Embryonic facial prominence (tissue), 1 donor: ENCODE data around the gene RNLS.

Experiments used
- DNase-seq: peaks from one replicate; pipeline ENCODE4 v3.0.0-alpha.2; 2016; ENCODE audit errors: extremely low spot score

The RNLS gene

DNA sequence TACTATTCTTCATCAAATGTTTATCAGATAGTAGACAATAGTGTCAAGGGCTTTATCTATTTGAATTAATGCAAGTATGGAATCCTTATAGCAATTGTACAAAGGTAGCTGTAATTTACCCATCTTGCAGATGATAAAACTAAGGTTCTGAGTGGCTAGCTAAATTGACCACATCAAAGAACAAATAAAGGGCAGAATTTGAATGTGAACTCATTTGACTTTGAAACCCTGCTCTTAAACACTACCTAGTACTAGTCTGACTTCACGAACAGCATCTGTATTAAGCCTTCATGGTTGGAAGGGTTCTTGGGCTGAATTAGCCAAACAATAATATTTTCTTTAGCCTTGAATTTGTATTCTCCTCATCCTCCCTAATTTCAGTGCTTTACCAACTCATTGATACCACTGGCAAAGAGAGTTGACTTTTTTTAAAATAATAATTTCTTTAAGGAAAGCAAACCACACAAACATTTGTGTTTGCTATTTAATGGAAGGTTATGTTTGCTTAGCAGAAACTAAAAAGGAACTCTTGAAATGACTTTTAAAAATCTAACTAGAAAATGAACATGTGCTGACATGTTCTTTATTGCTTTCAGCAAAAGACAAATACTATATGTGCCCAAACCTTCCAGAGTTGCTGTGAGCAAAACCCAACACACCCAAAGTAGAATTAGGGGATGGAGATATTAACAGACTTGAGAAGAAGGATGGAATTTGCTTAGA lies 322.6 kb downstream of the RNLS start:
- DNase-seq, result no peak

DNA sequence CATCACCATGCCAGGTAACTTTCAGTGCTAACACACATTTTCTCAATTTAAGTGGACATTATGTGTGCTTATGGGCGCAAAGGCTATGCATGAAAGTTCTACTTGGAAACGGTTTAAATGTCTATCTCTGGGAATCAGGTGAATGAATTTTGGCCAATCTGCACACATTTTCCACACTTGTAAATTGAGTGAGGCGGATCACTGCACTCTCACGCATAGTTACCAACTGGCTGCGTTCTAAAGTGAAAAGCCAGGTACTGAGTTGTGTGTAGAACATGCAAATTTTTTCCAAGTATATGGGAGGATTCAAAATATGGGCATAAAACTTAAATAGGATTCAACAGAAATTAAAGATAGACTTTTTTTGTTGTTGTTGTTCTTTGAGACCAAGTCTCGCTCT lies 323.7 kb downstream of the RNLS start:
- no peak for DNase-seq

DNA sequence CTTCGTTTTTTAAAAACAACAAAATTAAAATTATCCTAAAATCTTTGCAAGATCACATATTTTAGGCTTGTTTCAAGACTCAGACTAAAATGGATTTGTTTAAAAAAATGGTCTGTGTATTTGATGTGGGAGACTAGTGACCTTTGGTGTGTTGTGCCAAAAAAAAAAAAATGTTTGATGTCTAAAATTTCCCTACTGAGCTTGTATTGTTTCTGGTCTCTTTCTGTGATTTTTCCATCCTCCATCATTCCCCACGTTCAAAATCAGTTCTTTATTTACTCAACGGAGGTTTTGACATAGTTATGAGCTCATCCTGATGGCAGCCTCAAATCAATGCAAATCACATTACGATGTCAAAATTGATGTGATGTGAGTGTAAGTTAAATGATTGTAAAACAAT lies 326.2 kb downstream of the RNLS start:
- DNase-seq, result no peak

DNA sequence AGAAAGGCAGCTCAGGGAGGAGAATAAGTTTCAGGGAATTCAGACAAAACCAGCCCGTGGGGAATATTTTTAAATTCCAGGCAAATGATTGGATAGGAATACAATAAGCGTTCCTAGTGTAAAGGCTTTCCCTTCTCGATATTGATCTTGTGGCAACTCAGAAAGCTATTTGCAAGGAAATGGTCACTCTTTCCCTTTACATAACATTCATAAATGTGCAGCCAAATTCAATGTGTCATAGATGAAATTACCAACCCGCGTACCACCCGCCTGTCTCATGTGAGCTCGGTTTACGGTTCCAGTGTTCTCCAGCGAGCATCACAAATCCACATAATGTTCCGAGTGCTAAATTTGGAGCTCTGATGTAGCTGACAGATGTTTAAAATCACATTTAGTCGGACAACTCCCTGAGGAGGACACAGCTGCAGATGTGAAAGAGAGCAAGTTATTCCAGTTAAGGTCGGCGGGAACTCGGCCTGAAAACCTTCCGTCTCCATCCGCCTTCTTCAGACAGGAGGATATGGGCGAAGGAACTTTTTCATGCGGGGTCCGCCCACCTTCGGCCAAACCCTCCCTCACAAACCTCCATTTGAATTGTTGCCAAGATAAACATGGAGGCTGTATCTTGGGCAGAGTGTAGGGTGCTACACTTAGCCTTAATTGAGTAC lies 327.0 kb downstream of the RNLS start:
- DNase-seq, result no peak

DNA sequence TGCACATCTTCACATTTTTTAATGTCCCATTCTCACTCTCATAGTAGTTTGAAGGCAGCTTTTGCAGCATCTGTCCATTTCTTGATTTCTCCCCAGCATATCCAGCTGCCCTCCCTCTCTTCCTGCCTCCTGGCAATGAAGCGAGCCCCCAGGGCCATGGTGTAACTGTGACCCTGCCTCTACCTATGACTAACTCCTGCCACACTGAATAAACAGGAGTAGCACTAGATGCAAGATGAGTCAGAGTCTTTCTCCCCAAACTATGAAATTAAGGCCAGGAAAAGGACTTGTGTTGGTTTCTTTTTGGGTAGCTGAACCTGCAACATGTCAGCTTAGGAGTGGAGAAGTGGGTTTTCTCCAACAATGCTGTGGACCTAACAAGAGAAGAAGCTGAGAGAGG lies 329.0 kb downstream of the RNLS start:
- no peak for DNase-seq

DNA sequence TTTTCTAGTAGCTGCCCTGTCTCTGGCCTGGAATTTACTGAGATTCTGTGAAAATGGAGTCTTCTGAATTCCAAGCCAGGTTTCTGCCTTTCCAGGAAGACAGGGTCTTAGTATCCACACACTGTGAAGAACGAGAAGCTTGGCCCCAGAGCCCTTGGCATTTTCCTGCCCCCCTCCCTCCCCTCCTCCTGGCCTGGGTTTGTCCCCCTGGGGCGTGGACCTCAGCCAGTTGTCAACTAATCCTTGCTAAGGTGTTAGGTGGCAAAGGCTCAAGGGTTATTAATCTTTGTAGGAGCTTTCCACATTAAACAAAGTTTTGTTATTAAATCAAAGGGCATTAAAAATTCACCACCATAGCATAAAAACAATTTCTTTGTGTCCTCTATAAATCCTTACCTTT lies 329.5 kb downstream of the RNLS start:
- no peak for DNase-seq

DNA sequence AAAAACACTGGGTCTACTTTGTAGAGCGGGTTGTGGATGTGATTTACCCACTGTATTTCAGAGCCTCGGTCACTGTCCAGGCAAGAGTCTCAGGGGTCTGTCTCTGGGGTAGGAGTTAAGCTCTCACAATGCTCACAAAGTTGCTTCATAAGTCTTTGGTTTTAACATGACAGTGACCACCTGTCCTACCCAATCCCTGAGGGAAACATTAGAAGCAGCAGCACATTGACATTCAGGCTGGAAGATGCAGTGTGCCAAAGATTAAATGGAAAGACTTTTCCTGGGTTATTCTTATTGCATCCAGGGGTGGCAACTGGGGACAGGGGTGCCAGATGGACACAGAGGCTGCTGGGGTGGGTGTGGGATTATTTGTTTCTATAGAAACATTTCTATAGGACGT lies 330.0 kb downstream of the RNLS start:
- no peak for DNase-seq

DNA sequence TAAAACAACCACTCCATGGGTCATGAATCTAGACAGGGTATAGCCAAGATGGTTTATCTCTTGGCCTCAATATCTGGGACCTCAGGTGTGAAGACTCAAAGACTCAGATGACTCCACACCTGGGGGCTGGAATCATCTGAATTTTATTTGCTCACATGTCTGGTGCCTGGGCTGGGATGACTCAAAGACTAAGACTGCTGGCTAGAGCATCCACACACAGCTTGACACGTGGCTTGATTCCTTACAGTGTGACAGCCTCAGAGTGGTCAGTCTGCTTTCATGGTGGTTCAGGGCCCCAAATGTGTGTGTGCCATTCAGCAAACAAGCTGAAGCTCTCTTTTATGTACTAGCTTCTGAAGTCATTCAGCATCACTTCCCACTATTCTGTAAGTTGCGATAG lies 333.7 kb downstream of the RNLS start:
- DNase-seq, result no peak

DNA sequence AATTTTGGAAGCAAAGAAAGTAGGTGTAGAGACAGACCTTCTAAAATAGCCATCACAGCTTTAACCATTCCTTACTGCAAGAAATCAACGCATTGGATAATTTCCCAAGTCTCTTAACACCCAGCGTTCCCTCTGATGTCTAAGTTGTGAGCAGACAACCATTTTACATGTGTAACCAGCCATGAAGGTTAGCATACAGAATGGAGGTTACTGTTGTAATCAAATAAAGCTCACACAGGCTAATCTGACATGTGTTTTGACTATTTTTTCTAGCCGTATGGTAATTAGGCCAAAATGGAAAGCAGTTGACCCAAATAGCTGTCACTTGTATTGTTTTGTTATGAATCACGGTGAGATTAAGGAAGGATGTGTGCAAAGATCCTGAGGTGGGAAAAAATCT lies 336.4 kb downstream of the RNLS start:
- no peak for DNase-seq

- DNase-seq, result no peak
These were observed 337.1 kb downstream of the RNLS start for GRCh38 chr10:88245974-88246511.

- no peak for DNase-seq
These were observed 338.1 kb downstream of the RNLS start for GRCh38 chr10:88244781-88245625.

DNA sequence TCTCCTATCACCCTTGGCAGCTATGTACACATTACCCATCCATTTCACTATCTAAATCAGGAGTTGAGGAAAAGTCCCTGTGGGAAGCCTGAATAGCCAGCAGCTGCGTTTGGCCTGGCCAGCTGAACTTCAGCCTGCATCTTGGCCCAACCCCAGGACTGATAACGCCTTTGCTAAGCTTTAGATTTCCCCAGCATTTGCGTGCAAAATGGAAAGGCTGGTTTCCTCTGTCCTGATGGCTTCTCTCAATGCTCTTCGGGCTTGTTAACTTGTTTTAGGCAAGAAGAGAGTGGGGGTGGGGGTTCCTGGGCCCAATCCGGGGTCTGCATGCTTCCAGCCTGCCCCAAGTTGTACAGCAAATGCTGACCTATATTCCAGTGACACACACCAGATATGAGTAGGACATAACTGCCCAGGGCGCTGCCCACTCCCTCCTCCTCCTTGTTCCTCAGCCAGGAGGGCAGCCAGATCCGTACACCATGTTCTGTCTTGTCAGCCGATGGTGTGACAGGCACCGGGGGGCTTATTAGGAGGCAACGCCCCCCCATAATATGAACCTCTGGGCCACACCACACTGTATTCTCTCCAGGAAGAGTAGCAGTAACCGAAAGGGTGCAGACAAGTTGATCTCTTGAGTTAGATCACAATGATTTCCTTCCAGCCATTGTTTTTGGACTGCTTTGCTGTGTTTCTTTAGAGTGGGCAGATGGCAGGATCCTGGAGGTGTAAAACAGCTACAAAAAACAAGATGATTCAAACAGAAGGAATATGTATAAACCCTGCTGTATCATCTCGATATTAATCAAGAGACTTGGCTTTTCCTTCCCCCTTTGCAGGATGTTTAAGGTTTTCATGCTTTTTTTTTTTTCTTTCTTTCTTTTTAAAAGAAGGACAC lies 339.0 kb downstream of the RNLS start:
- no peak for DNase-seq

- no peak for DNase-seq
These were observed 339.8 kb downstream of the RNLS start for GRCh38 chr10:88243202-88243744.

DNA sequence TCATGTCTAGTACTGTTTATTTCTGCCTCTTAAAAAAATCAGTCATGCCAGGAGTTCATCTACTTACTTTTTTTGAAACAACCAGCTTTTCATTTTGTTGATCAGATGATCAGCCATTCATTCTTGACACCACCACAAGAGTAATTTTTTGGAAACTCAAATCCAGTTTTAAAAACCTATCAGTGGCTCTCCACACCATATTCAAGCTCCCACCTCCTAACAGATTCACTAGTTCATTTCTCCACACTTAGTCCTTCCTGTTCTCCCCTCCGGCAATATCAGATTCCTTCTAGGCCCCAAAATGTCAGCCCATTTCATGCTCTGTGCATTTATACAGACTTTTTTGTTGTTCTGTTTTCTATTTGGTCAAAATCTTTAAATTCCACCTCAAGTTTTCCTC lies 341.6 kb downstream of the RNLS start:
- no peak for DNase-seq

- DNase-seq, result no peak
These were observed 343.9 kb downstream of the RNLS start for GRCh38 chr10:88239212-88239611.

GRCh38 chr10:88238615-88238914 lies 344.6 kb downstream of the RNLS start:
- DNase-seq, result no peak

GRCh38 chr10:88237896-88238614 lies 345.1 kb downstream of the RNLS start:
- DNase-seq, result no peak

DNA sequence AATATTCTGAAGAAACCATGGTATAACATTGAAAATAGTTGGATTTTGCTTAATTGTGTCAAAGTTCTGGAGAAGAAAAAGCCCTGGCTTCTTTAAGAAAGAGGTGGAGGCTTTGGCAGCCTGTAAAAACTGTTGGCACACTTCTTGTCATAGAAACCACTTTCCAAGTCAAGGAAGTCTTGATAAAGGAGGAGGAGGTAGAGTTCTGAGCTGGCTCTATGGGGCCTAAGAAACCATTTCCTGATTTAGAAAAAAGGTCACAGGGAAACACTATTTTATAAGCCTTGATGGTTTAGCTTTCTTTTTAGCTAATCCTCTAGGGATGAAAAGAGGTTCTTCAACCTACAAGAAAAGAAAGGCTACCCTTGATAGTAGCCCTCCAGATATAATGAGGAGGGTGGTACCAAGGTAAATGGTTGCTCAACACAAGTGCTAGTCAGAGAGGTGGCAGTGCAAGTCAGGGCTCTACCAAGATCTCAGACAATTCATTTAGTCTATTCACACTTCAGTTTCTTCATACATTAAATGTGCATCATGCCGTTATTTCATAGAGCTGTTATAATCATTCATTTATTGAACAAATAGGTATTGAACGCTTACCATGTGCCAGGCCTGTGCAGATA lies 346.9 kb downstream of the RNLS start:
- DNase-seq, result no peak

DNA sequence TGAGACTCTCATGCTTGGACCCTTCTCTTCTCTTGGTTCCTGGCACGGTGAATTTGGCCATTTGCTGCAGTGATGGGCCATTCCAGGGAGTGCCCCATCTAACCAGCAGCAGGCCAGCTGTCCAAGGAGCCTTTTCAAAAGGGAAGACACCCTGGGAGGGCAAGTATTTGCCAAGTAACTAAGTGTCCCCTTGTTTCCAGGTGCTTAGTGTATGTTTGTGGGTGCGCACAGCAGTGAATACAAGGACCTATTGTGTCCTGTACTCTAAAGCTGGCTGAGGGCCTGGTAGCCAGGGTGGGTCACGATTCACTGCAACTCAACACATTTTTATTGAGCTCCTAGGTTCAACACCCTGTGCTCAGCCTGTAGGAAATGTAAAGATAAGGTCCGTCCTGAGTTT lies 348.8 kb downstream of the RNLS start:
- DNase-seq, result no peak

GRCh38 chr10:88233870-88234269 lies 349.2 kb downstream of the RNLS start:
- no peak for DNase-seq
